ENCODE results near the gene SRI. TPM values are rescaled to one million over a fixed set of nuclear protein-coding genes. Genes with fewer than 3 reads are reported as not detected.
"Not testable (repeated sequence)": the region's sequence is repeated elsewhere in the genome, so short reads cannot be mapped to it uniquely, and the experiment has no call there.

The SRI gene
- total RNA-seq, 4 donors from 2014 or later, result 17.9 to 78.6 (median 44.2) TPM

- Histone ChIP-seq H3K27ac (no peak overlapping the region), H3K4me3 (no peak overlapping the region), H3K9me3 (no peaks in the 10 kb centered on the region), H3K27me3 (no peaks in the 10 kb centered on the region), H3K4me1 (no peaks in the 10 kb centered on the region), H3K36me3 (no peaks in the 10 kb centered on the region)
- TF ChIP-seq, protein P1, sequence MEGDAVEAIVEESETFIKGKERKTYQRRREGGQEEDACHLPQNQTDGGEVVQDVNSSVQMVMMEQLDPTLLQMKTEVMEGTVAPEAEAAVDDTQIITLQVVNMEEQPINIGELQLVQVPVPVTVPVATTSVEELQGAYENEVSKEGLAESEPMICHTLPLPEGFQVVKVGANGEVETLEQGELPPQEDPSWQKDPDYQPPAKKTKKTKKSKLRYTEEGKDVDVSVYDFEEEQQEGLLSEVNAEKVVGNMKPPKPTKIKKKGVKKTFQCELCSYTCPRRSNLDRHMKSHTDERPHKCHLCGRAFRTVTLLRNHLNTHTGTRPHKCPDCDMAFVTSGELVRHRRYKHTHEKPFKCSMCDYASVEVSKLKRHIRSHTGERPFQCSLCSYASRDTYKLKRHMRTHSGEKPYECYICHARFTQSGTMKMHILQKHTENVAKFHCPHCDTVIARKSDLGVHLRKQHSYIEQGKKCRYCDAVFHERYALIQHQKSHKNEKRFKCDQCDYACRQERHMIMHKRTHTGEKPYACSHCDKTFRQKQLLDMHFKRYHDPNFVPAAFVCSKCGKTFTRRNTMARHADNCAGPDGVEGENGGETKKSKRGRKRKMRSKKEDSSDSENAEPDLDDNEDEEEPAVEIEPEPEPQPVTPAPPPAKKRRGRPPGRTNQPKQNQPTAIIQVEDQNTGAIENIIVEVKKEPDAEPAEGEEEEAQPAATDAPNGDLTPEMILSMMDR (IDR thresholded peaks at IDR 0.05), result no peak
- no peak for TF ChIP-seq POLR2A (IDR thresholded peaks at IDR 0.05)
- intact Hi-C loops (cut with DNase I; ENCODE audit: low total_unique reads), result no loop called here
- no peak for DNase-seq
Measured at GRCh38 chr7:88172842-88173241, 47.0 kb downstream of the SRI start.

DNA sequence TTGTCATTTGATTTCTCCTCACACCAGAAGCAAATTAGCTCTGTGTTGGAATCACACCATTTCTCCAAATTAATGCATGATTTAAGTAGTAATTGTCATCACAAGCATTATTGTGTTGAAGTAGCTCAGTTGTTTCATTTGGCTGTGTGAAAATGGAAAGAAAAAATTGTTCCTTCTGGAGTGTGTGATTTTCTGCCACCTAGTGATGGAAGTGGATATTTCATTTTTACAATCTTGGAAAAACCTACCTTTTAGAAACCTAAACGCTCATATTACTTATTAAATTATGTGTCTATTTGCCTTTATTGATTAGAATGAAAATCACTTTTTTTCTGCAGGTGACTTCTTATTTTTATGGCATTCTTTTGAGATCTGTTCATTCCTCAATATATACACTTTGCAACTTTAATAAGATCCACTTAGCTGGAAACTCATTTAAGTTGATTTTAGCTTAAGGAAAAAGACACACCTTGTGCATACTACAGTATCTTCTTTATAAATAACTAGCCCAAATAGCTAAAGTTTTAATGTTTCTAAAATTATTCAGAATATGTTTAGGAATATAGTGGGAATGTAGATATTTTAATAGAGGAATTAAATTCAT is 50.0 kb downstream of the SRI start:
- Histone ChIP-seq H3K4me1 (no peaks in the 10 kb centered on the region), H3K27me3 (no peaks in the 10 kb centered on the region), H3K27ac (no peak overlapping the region), H3K9me3 (no peaks in the 10 kb centered on the region), H3K36me3 (no peaks in the 10 kb centered on the region), H3K4me3 (no peak overlapping the region)
- intact Hi-C loops (cut with DNase I; ENCODE audit: low total_unique reads), result no loop called here
- no peak for DNase-seq
- TF ChIP-seq POLR2A (IDR thresholded peaks at IDR 0.05), result no peak
- TF ChIP-seq, protein P1 (IDR thresholded peaks at IDR 0.05), result peak in 2 of 4 experiments; percentile 16 to 28

GRCh38 chr7:88167721-88168120 is 52.1 kb downstream of the SRI start:
- Histone ChIP-seq H3K4me1 (no peaks in the 10 kb centered on the region), H3K9me3 (no peaks in the 10 kb centered on the region), H3K36me3 (no peaks in the 10 kb centered on the region), H3K4me3 (no peak overlapping the region), H3K27ac (no peak overlapping the region), H3K27me3 (no peaks in the 10 kb centered on the region)
- DNase-seq, result no peak
- intact Hi-C loops (cut with DNase I; ENCODE audit: low total_unique reads), result no loop called here
- TF ChIP-seq, protein P1 (IDR thresholded peaks at IDR 0.05), result no peak
- no peak for TF ChIP-seq POLR2A (IDR thresholded peaks at IDR 0.05)

- no peak for DNase-seq
- TF ChIP-seq, protein P1 (IDR thresholded peaks at IDR 0.05), result no peak
- no peak for TF ChIP-seq POLR2A (IDR thresholded peaks at IDR 0.05)
- no peak overlapping the region for H3K4me3 ChIP-seq
- H3K4me1 ChIP-seq, result no peaks in the 10 kb centered on the region
- intact Hi-C loops (cut with DNase I; ENCODE audit: low total_unique reads), result no loop called here
- no peak overlapping the region for H3K27ac ChIP-seq
- H3K27me3 ChIP-seq, result no peaks in the 10 kb centered on the region
- no peaks in the 10 kb centered on the region for H3K9me3 ChIP-seq
- H3K36me3 ChIP-seq, result no peaks in the 10 kb centered on the region
Measured at GRCh38 chr7:88167223-88167622, 52.6 kb downstream of the SRI start.

DNA sequence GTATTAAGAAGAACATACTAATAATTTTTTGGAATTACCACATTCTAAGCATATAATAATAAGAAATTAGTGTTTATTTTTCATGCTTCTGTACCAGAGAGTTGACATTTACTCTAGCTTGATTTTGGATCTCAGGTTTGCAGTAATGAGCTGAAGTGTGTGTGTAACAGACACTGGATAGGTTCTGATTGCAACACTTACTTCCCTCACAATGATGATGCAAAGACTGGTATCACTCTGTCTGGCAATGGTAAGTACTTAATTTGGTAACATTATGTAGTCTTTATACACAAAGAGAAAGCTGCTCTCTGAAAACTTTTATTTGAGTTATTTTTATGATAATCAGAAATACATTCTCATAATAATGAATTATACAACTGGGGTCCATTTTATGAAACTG is 54.1 kb downstream of the SRI start:
- no peaks in the 10 kb centered on the region for H3K27me3 ChIP-seq
- H3K36me3 ChIP-seq, result no peaks in the 10 kb centered on the region
- no peak for DNase-seq
- no peaks in the 10 kb centered on the region for H3K9me3 ChIP-seq
- intact Hi-C loops (cut with DNase I; ENCODE audit: low total_unique reads), result no loop called here
- no peak overlapping the region for H3K27ac ChIP-seq
- no peak overlapping the region for H3K4me3 ChIP-seq
- H3K4me1 ChIP-seq, result no peaks in the 10 kb centered on the region
- no peak for TF ChIP-seq POLR2A (IDR thresholded peaks at IDR 0.05)
- TF ChIP-seq, protein P1 (IDR thresholded peaks at IDR 0.05), result no peak

GRCh38 chr7:88159741-88160140 is 60.1 kb downstream of the SRI start:
- DNase-seq; H3K27me3 ChIP-seq; H3K9me3 ChIP-seq; H3K4me1 ChIP-seq; intact Hi-C loops (cut with DNase I; ENCODE audit: low total_unique reads); H3K4me3 ChIP-seq; H3K27ac ChIP-seq; H3K36me3 ChIP-seq: not testable (repeated sequence)

Measured in uterus (tissue), 4 donors.